PC-9 (cell line): Measurements from ENCODE around the gene C17orf75. TPM values are rescaled to one million over a fixed set of nuclear protein-coding genes. Genes with fewer than 3 reads are reported as not detected.

Experiments
- BruUV-seq: library from RNA; stranded (reverse); fragments of 400-500 nt; replicated peaks from 2 replicates; lab custom pipeline; 2021; lab: Mats Ljungman, UMichigan
- CTCF ChIA-PET: fragments of 300-600 bp; sonication (Branson Sonifier 250); formaldehyde crosslinking; loops from one replicate; lab custom pipeline; 2022; ENCODE audit warnings: antibody characterized with exemption; lab: Charles Lee
- POLR2A ChIA-PET: fragments of 300-600 bp; sonication (Branson Sonifier 250); formaldehyde crosslinking; loops from one replicate; lab custom pipeline; 2022; ENCODE audit warnings: antibody characterized with exemption; ENCODE audit not compliant: unreplicated experiment; lab: Charles Lee
- DNase-seq, 2 experiments: peaks; one replicate each; pipeline versions ENCODE4 v3.0.0 to v3.0.0-alpha.2; 2015 to 2022; ENCODE audit warnings: mixed read lengths in 1 of 2
- H2AFZ ChIP-seq: fragments of 200-600 bp; sonication (generic); 2 replicates; pipeline ENCODE4 v1.8.1; 2017; ENCODE audit warnings: antibody characterized with exemption
- H3F3A ChIP-seq: fragments of 200-600 bp; sonication (generic); 2 replicates; pipeline ENCODE4 v1.8.1; 2017; ENCODE audit warnings: antibody characterized with exemption, mild to moderate bottlenecking, low read depth; ENCODE audit not compliant: insufficient read depth
- H3K27ac ChIP-seq: fragments of 200-600 bp; sonication (generic); 2 replicates; pipeline ENCODE4 v1.6.1; 2016; ENCODE audit warnings: mixed run types
- H3K27me3 ChIP-seq: fragments of 200-600 bp; sonication (generic); 2 replicates; pipeline ENCODE4 v1.6.1; 2016; ENCODE audit warnings: low read depth, mixed run types; ENCODE audit not compliant: insufficient read depth
- H3K36me3 ChIP-seq: fragments of 200-600 bp; sonication (generic); 2 replicates; pipeline ENCODE4 v1.6.1; 2016; ENCODE audit warnings: low read depth, mixed run types
- H3K4me1 ChIP-seq: fragments of 200-600 bp; sonication (generic); replicated peaks from 2 replicates; pipeline ENCODE4 v1.6.1; 2016; ENCODE audit warnings: mixed run types; ENCODE audit not compliant: insufficient read depth
- H3K4me2 ChIP-seq: fragments of 200-600 bp; sonication (generic); 2 replicates; pipeline ENCODE4 v1.6.1; 2017; ENCODE audit warnings: mixed run types
- H3K4me3 ChIP-seq: fragments of 200-600 bp; sonication (generic); 2 replicates; pipeline ENCODE4 v1.6.1; 2016; ENCODE audit warnings: mixed run types
- H3K79me2 ChIP-seq: fragments of 200-600 bp; sonication (generic); 2 replicates; pipeline ENCODE4 v1.6.1; 2017; ENCODE audit warnings: low read depth, mixed run types
- H3K9me2 ChIP-seq: fragments of 200-600 bp; sonication (generic); 2 replicates; pipeline ENCODE4 v1.8.1; 2017; ENCODE audit warnings: mild to moderate bottlenecking; ENCODE audit not compliant: insufficient read depth
- H3K9me3 ChIP-seq: fragments of 200-600 bp; sonication (generic); 2 replicates; pipeline ENCODE4 v1.8.1; 2016; ENCODE audit warnings: low read depth; ENCODE audit not compliant: insufficient read depth
- H4K20me1 ChIP-seq: fragments of 200-600 bp; sonication (generic); 2 replicates; pipeline ENCODE4 v1.8.1; 2017; ENCODE audit not compliant: insufficient read depth
- EZH2 ChIP-seq: fragments of 200-600 bp; sonication (generic); IDR thresholded peaks from 2 replicates; pipeline ENCODE4 v1.8.0; 2017; ENCODE audit warnings: antibody characterized with exemption, low read depth
- intact Hi-C: fragments of 100-400 bp; cut with micrococcal nuclease; formaldehyde crosslinking; loops from one replicate; pipeline ENCODE4 v1.10.0; 2022; ENCODE audit not compliant: unreplicated experiment
- total RNA-seq: library from RNA; stranded (reverse); gene quantifications from 2 replicates; pipeline ENCODE4 v1.2.3, GENCODE V29; 2021
- TF ChIP-seq, protein P1 (sequence below): fragments of 200-600 bp; sonication (generic); conservative IDR thresholded peaks from 2 replicates; pipeline ENCODE4 v1.6.1; 2017; ENCODE audit warnings: mixed run types, antibody characterized with exemption, mild to moderate bottlenecking, moderate library complexity

Gene C17orf75
- total RNA-seq, 1 experiment from 2014 or later, result 33.3 TPM

DNA sequence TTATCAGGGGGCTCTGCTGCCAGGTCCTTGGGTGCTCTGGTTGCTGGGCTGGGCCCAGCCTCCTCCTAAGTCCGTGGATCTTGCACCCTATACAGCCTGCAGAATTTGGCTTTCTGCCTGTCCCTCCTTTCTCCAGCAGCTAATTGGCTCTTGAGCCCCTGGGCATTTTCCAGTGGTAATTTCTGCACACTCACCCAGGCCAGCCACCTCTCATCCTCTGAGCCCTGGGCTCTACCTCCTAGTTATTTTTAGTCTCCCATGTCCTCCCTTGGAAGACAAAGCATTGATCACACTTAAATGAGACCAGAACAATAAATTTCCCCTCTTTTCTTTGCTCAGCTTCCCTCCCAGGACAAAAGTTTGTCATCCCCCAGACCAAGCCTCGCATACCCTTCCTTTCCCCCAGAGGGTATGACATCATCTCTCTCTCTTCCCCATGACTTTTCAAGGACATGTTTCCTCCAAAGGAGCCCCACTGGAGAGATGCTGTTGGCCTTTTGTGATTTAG is 38.1 kb downstream of the C17orf75 start:
- intact Hi-C loops, result no loop called here
- Histone ChIP-seq H3K27ac (no peak overlapping the region), H3K79me2 (no peaks in the 10 kb centered on the region), H4K20me1 (no peaks in the 10 kb centered on the region), H3F3A (no peaks in the 10 kb centered on the region), H3K9me3 (no peaks in the 10 kb centered on the region), H3K36me3 (no peaks in the 10 kb centered on the region), H3K4me1 (no peaks in the 10 kb centered on the region), H3K4me3 (no peak overlapping the region), H3K9me2 (no peaks in the 10 kb centered on the region), H3K4me2 (no peak overlapping the region), H2AFZ (no peak overlapping the region), H3K27me3 (0 out of 2 replicates have a peak, but pooled peaks cover 23% of the 10 kb centered on the region)
- no TSS peak for BruUV-seq
- TF ChIP-seq EZH2, result no peak
- TF ChIP-seq, protein P1, sequence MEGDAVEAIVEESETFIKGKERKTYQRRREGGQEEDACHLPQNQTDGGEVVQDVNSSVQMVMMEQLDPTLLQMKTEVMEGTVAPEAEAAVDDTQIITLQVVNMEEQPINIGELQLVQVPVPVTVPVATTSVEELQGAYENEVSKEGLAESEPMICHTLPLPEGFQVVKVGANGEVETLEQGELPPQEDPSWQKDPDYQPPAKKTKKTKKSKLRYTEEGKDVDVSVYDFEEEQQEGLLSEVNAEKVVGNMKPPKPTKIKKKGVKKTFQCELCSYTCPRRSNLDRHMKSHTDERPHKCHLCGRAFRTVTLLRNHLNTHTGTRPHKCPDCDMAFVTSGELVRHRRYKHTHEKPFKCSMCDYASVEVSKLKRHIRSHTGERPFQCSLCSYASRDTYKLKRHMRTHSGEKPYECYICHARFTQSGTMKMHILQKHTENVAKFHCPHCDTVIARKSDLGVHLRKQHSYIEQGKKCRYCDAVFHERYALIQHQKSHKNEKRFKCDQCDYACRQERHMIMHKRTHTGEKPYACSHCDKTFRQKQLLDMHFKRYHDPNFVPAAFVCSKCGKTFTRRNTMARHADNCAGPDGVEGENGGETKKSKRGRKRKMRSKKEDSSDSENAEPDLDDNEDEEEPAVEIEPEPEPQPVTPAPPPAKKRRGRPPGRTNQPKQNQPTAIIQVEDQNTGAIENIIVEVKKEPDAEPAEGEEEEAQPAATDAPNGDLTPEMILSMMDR, result no peak
- ChIA-PET CTCF (no interaction called here), POLR2A (no interaction called here)
- no peak for DNase-seq

DNA sequence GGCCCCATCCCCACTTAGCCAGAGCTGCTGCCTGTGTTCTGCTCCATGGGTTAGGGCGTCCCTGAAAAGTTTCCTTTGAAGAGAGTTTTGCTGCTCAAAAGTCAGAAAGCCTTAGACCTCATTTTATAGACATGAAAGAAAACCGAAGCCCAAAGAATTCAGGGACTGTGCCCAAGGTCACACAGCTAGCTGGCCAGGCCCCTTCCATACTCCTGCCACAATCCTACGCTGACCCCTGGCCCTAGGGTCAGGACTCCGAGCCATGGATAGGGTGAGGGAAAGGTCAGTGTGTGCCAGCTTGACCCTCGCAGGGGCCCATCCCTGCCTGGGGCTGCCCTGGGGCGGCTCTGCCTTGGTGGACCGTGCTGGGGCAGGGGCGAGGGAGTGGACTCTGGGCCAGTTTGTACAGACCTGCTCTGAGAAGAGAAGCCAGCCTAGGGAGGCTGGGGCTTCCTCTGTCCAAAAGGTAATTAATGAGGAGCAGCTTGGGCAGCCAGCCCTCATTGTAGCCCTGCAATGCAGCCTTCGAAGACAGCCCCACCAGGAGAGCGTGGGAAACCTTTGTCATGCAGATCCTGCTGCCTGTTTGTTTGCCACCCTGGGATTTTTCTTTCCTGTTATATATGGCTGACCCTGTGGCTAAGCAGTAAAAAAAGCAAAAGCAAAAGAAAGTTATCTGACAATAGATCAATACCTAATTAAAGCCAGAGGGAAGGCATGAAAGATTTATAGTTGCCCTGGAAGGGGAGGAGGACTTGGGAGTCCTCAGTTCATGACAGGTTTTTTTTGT is 38.9 kb downstream of the C17orf75 start:
- intact Hi-C loops, result no loop called here
- ChIA-PET POLR2A (no interaction called here), CTCF (interaction anchor here (0.6 kb wide), 1 partner anchor 18 kb away, joined by 3 read pairs; no protein-coding TSS in a partner anchor)
- no peaks in the 10 kb centered on the region for H3K4me1 ChIP-seq
- no peaks in the 10 kb centered on the region for H3K9me3 ChIP-seq
- no peaks in the 10 kb centered on the region for H4K20me1 ChIP-seq
- TF ChIP-seq, protein P1, result no peak
- no peak for TF ChIP-seq EZH2
- no TSS peak for BruUV-seq
- H2AFZ ChIP-seq, result no peak overlapping the region
- H3K4me2 ChIP-seq, result no peak overlapping the region
- H3K9me2 ChIP-seq, result no peaks in the 10 kb centered on the region
- H3F3A ChIP-seq, result no peaks in the 10 kb centered on the region
- H3K79me2 ChIP-seq, result no peaks in the 10 kb centered on the region
- H3K4me3 ChIP-seq, result no peak overlapping the region
- no peaks in the 10 kb centered on the region for H3K36me3 ChIP-seq
- 0 out of 2 replicates have a peak, but pooled peaks cover 22% of the 10 kb centered on the region for H3K27me3 ChIP-seq
- DNase-seq, result no peak
- no peak overlapping the region for H3K27ac ChIP-seq

DNA sequence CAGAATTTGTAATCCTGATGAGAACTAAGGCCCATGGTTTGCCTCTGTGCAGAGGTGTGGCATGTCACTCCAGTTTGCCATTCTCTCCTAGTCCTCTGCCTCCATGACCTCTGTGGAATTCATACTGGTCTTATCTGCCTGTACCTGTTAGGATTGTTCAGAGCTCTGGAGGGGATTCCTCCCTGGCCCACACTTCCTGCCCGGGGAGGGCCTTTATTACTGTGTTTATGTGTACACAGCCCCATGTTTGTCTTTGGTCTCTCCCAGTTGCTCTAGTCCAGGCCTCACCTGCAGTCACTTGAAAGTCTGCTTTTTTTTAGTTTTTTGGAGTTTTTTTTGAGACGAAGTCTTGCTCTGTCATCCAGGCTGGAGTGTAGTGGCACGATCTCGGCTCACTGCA is 39.9 kb downstream of the C17orf75 start:
- no peaks in the 10 kb centered on the region for H3K4me1 ChIP-seq
- no peaks in the 10 kb centered on the region for H3F3A ChIP-seq
- no peak overlapping the region for H3K4me2 ChIP-seq
- POLR2A ChIA-PET, result no interaction called here
- no peak overlapping the region for H3K27ac ChIP-seq
- intact Hi-C loops, result no loop called here
- CTCF ChIA-PET, result no interaction called here
- TF ChIP-seq EZH2, result no peak
- TF ChIP-seq, protein P1, result no peak
- H3K79me2 ChIP-seq, result no peaks in the 10 kb centered on the region
- no peak overlapping the region for H2AFZ ChIP-seq
- H4K20me1 ChIP-seq, result no peaks in the 10 kb centered on the region
- H3K36me3 ChIP-seq, result no peaks in the 10 kb centered on the region
- BruUV-seq, result no TSS peak
- H3K9me2 ChIP-seq, result no peaks in the 10 kb centered on the region
- DNase-seq, result no peak
- H3K9me3 ChIP-seq, result no peaks in the 10 kb centered on the region
- no peak overlapping the region for H3K4me3 ChIP-seq
- 0 out of 2 replicates have a peak, but pooled peaks cover 14% of the 10 kb centered on the region for H3K27me3 ChIP-seq
